ENCODE measurements around the gene LTBP4.

LTBP4 gene

DNA sequence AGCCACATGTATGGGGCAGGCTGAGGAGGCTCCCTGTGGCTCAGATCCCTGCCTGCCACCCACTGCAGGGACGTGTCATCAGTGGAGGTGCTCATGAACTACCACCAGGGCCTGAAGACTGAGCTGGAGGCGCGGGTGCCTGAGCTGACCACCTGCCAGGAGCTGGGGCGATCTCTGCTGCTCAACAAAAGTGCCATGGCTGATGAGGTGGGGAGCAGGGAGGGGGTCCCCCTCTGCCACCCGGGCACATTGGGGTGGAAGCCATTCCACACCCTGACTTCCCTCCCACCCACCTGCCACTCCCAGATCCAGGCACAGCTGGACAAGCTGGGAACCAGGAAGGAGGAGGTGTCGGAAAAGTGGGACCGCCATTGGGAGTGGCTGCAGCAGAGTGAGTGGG is 35.8 kb upstream of the LTBP4 start:
- Histone ChIP-seq H3K9ac (no peak overlapping the region), H3K79me2 (ENCODE audit: insufficient read depth, low read depth) (no peaks in the 10 kb centered on the region), H2AFZ (ENCODE audit: low read depth) (no peak overlapping the region), H3K27ac (no peak overlapping the region), H3K27me3 (ENCODE audit: insufficient read depth, low read depth) (peaks cover 6% of the 10 kb centered on the region; the same call in 1 of the 2 replicates), H3K4me3 (IDR thresholded peaks at IDR 0.05; ENCODE audit: insufficient read depth, low read depth, low read length) (no peak overlapping the region), H3K4me1 (ENCODE audit: low read depth, poor library complexity, severe bottlenecking) (peaks cover 3% of the 10 kb centered on the region), H3K36me3 (ENCODE audit: insufficient read depth) (no peaks in the 10 kb centered on the region), H4K20me1 (ENCODE audit: insufficient read depth) (no peaks in the 10 kb centered on the region), H3K4me2 (no peak overlapping the region)
- TF ChIP-seq, protein P1, sequence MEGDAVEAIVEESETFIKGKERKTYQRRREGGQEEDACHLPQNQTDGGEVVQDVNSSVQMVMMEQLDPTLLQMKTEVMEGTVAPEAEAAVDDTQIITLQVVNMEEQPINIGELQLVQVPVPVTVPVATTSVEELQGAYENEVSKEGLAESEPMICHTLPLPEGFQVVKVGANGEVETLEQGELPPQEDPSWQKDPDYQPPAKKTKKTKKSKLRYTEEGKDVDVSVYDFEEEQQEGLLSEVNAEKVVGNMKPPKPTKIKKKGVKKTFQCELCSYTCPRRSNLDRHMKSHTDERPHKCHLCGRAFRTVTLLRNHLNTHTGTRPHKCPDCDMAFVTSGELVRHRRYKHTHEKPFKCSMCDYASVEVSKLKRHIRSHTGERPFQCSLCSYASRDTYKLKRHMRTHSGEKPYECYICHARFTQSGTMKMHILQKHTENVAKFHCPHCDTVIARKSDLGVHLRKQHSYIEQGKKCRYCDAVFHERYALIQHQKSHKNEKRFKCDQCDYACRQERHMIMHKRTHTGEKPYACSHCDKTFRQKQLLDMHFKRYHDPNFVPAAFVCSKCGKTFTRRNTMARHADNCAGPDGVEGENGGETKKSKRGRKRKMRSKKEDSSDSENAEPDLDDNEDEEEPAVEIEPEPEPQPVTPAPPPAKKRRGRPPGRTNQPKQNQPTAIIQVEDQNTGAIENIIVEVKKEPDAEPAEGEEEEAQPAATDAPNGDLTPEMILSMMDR (conservative IDR thresholded peaks at IDR 0.05; ENCODE audit: low read depth, low read length), result no peak

DNA sequence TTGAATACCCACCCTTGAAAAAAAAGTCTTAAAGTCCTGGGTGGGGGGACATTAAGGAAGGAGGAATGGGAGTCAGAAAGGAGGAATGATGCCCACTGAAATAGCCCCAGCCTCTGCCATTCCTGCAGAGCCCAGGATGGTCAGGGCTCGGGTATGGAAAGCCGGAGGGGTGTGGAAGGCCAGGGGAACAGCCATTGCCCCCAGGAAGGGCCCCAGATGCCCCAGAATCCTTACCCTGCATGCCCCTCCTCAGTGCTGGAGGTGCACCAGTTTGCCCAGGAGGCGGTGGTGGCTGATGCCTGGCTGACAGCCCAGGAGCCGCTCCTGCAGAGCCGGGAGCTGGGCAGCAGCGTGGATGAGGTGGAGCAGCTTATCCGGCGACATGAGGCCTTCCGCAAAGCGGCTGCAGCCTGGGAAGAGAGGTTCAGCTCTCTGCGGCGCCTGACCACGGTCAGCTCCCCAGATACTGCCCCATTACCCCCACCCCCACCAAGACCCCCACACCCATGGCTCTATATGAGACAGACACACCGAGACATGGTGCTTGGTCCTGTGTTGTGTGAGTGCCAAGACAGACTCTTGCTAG is 35.2 kb upstream of the LTBP4 start:
- H3K9ac ChIP-seq, result no peak overlapping the region
- no peaks in the 10 kb centered on the region for H4K20me1 ChIP-seq (ENCODE audit: insufficient read depth)
- H3K27me3 ChIP-seq (ENCODE audit: insufficient read depth, low read depth), result peaks cover 6% of the 10 kb centered on the region; the same call in 1 of the 2 replicates
- H3K4me3 ChIP-seq (IDR thresholded peaks at IDR 0.05; ENCODE audit: insufficient read depth, low read depth, low read length), result no peak overlapping the region
- H2AFZ ChIP-seq (ENCODE audit: low read depth), result no peak overlapping the region
- TF ChIP-seq, protein P1 (conservative IDR thresholded peaks at IDR 0.05; ENCODE audit: low read depth, low read length), result no peak
- H3K36me3 ChIP-seq (ENCODE audit: insufficient read depth), result no peaks in the 10 kb centered on the region
- peaks cover 5% of the 10 kb centered on the region for H3K4me1 ChIP-seq (ENCODE audit: low read depth, poor library complexity, severe bottlenecking)
- H3K79me2 ChIP-seq (ENCODE audit: insufficient read depth, low read depth), result no peaks in the 10 kb centered on the region
- no peak overlapping the region for H3K4me2 ChIP-seq
- H3K27ac ChIP-seq, result no peak overlapping the region

DNA sequence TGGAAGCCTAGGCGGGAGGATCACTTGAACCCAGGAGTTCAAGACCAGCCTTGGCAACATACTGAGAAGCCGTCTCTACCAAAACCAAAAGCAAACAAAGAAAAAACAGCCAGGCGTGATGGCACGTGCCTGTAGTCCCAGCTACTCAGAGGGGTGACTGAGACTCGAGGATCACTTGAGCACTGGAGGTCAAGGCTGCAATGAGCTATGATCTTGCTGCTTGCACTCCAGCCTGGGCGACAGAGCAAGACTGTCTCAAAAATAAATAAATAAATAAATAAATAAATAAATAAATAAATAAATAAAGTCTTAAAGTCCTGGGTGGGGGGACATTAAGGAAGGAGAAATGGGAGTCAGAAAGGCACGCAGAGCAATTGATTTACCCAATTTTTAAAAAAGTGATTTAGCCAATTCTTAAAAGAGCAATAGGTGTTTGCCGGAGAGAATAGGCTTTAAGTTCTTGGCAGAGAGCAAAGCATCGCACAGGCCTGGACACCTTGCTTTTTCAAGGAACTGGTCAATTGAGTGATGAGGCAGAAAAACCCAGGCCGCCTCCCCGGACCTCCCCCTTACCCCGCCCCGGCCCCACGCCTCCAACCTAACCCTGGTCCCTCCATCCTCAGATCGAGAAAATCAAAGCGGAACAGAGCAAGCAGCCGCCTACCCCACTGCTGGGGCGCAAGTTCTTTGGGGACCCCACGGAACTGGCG is 34.0 kb upstream of the LTBP4 start:
- Histone ChIP-seq H3K36me3 (ENCODE audit: insufficient read depth) (no peaks in the 10 kb centered on the region), H3K4me3 (IDR thresholded peaks at IDR 0.05; ENCODE audit: insufficient read depth, low read depth, low read length) (no peak overlapping the region), H3K27ac (no peak overlapping the region), H3K27me3 (ENCODE audit: insufficient read depth, low read depth) (peaks cover 6% of the 10 kb centered on the region; the same call in 1 of the 2 replicates), H2AFZ (ENCODE audit: low read depth) (no peak overlapping the region), H3K79me2 (ENCODE audit: insufficient read depth, low read depth) (no peaks in the 10 kb centered on the region), H3K4me1 (ENCODE audit: low read depth, poor library complexity, severe bottlenecking) (peaks cover 8% of the 10 kb centered on the region), H3K9ac (no peak overlapping the region), H4K20me1 (ENCODE audit: insufficient read depth) (no peaks in the 10 kb centered on the region), H3K4me2 (no peak overlapping the region)
- TF ChIP-seq, protein P1 (conservative IDR thresholded peaks at IDR 0.05; ENCODE audit: low read depth, low read length), result no peak

DNA sequence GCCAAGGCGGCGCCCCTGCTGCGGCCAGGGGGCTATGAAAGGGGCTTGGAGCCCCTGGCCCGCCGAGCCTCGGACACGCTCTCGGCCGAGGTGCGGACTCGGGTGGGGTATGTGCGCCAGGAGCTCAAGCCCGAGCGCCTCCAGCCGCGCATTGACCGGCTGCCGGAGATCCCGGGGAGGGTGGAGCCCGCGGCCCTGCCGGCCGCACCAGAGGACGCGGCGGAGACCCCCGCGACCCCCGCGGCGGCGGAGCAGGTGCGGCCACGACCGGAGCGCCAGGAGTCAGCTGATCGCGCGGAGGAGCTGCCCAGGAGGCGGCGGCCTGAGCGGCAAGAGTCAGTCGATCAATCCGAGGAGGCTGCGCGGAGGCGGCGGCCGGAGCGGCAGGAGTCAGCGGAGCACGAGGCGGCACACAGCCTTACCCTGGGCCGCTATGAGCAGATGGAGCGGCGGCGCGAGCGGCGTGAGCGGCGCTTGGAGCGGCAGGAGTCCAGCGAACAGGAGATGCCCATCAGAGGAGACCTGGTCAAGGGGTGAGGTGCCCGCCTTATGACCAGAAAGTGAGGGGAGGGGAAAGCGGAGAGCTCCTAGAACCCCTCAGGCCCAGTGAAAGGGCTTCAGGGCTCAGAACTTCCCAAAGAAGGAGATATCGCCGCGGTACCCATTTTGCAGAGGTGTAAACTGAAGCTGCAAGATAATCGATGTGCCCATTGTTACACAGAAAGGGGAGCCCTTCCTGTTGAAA is 33.2 kb upstream of the LTBP4 start:
- H3K79me2 ChIP-seq (ENCODE audit: insufficient read depth, low read depth), result no peaks in the 10 kb centered on the region
- peaks cover 6% of the 10 kb centered on the region; the same call in 1 of the 2 replicates for H3K27me3 ChIP-seq (ENCODE audit: insufficient read depth, low read depth)
- no peak overlapping the region for H3K27ac ChIP-seq
- H4K20me1 ChIP-seq (ENCODE audit: insufficient read depth), result no peaks in the 10 kb centered on the region
- H3K36me3 ChIP-seq (ENCODE audit: insufficient read depth), result no peaks in the 10 kb centered on the region
- peaks cover 8% of the 10 kb centered on the region for H3K4me1 ChIP-seq (ENCODE audit: low read depth, poor library complexity, severe bottlenecking)
- H3K4me2 ChIP-seq, result no peak overlapping the region
- H3K9ac ChIP-seq, result no peak overlapping the region
- H3K4me3 ChIP-seq (IDR thresholded peaks at IDR 0.05; ENCODE audit: insufficient read depth, low read depth, low read length), result no peak overlapping the region
- no peak overlapping the region for H2AFZ ChIP-seq (ENCODE audit: low read depth)
- TF ChIP-seq, protein P1 (conservative IDR thresholded peaks at IDR 0.05; ENCODE audit: low read depth, low read length), result no peak

Measured in KMS-11 (cell line).